Heart right ventricle (tissue), 16 donors: ENCODE results near the gene DKK3. TPM values are rescaled to one million over a fixed set of nuclear protein-coding genes. Genes with fewer than 3 reads are reported as not detected.

Experiments used
- ATAC-seq, 8 donors: fragments of 200-7000 bp; cut with Tn5 transposase; one replicate each; pipeline ENCODE4 v1.9.1; 2020; ENCODE audit warnings: mild to moderate bottlenecking in 8 of 8, moderate library complexity in 8 of 8, moderate number of reproducible peaks in 1 of 8
- DNase-seq, 2 donors: peaks; one replicate each; pipeline ENCODE4 v3.0.0-alpha.2; 2020
- H3K27ac ChIP-seq, 10 donors: fragments of 200-600 bp; sonication (generic) in 2 of 10; one replicate each; pipeline versions ENCODE4 v1.5.0 to v1.8.0; 2020 to 2022; ENCODE audit warnings: mild to moderate bottlenecking in 3 of 10
- H3K27me3 ChIP-seq, 7 donors: fragments of 200-600 bp; one replicate each; pipeline ENCODE4 v1.8.0; 2021 to 2022; ENCODE audit warnings: mild to moderate bottlenecking in 2 of 7
- H3K36me3 ChIP-seq, 9 donors: fragments of 200-600 bp; sonication (generic) in 1 of 9; one replicate each; pipeline versions ENCODE4 v1.5.0 to v1.8.0; 2020 to 2022; ENCODE audit warnings: mild to moderate bottlenecking in 2 of 9
- H3K4me1 ChIP-seq, 9 donors: fragments of 200-600 bp; sonication (generic) in 1 of 9; one replicate each; pipeline versions ENCODE4 v1.5.0 to v1.8.0; 2020 to 2022; ENCODE audit warnings: mild to moderate bottlenecking in 4 of 9
- H3K4me3 ChIP-seq, 10 donors: fragments of 200-600 bp; sonication (generic) in 2 of 10; one replicate each; pipeline versions ENCODE4 v1.5.0 to v1.8.0; 2020 to 2022; ENCODE audit warnings: mild to moderate bottlenecking in 7 of 10, moderate library complexity in 2 of 10
- H3K9me3 ChIP-seq, 11 donors: fragments of 200-600 bp in 10 of 11; sonication (generic) in 2 of 11; one replicate each; pipeline versions ENCODE4 v1.5.0 to v1.8.0; 2013 to 2022; ENCODE audit warnings: mild to moderate bottlenecking in 2 of 11, control low read depth in 1 of 11, moderate library complexity in 1 of 11
- CTCF ChIP-seq, 9 donors: fragments of 200-600 bp; sonication (generic) in 2 of 9; IDR thresholded peaks; one replicate each; pipeline versions ENCODE4 v1.5.0 to v1.8.0; 2021 to 2022; ENCODE audit warnings: antibody characterized with exemption in 9 of 9, mild to moderate bottlenecking in 5 of 9, moderate library complexity in 1 of 9
- WGBS, 2 donors: extraction: QIAGEN DNeasy Blood & Tissue Kit; methylation state at CpG; one replicate each; pipeline ENCODE4 v1.1.7; 2013; ENCODE audit warnings: inconsistent platforms in 1 of 2; 5-methylcytosine and 5-hydroxymethylcytosine counted together
- intact Hi-C, 10 donors: fragments of 100-400 bp; cut with DNase I; formaldehyde crosslinking; loops; one replicate each; pipeline versions ENCODE4 v1.11.1 to v1.14.2; 2022
- polyA plus RNA-seq, 2 donors: library from polyadenylated mRNA; stranded (reverse); fragments of 200-250 nt; gene quantifications; one replicate each; pipeline ENCODE4 v1.2.3, GENCODE V29; 2013
- total RNA-seq, 10 donors: library from RNA; stranded (reverse); fragmentation: NEBNext Ultra II Directional in 3 of 10; extraction: Animal tissue kit (Norgen Biotek cat#: 25700) in 3 of 10; gene quantifications; one replicate each; pipeline versions ENCODE4 v1.2.1 to v1.2.4, GENCODE V29; 2021 to 2023
- donor health status: Arrhythmogenic right ventricular cardiomyopathy.
- donor health status: ischemic (EF 13 %, LVEDD 7.1; RV severe dilation, severe dysfunction).
- donor health status: healthy with polysubstance abuse.
- donor health status: DM: no; HTN: yes; CAD: no.
- donor health status: DM: no; HTN: no; CAD: no.
- donor health status: ischemic (EF 25% LVEDD 6.9; RV normal size, moderate dysfunction).
- donor health status: ischemic (EF 25% LVEDD 5.7; RV mildly dilated, moderate dysfunction).
- donor health status: healthy.
- donor health status: DM: yes; HTN: yes; CAD: no.
- donor health status: Ischemic cardiomyopathy.
- donor health status: ischemic (EF 35%, LVEDD 5.7; RV mildly dilated, moderate dysfunction).
- donor health status: nonischemic (EF 11% LVEDD 7.7; RV severe dilation, severe dysfunction).
- donor health status: DM: yes; HTN: yes; CAD: no.
- donor health status: PGD.
- donor health status: ischemic (EF 29% LVEDD 5.4; RV normal size, mild dysfunction).
- donor health status: nonischemic (EF 23%, LVEDD 6.1; RV moderate dilation, normal function).

Gene DKK3
- total and polyA plus RNA-seq, 12 donors, result 113 to 1,034 (median 601) TPM

GRCh38 chr11:11997049-11997322 lies 11.4 kb downstream of the DKK3 start:
- DNase-seq, result no peak
- Histone ChIP-seq H3K4me1 (peaks cover 0 to 26% (median 19%) of the 10 kb centered on the region in 9 donors), H3K36me3 (peaks cover 0 to 80% (median 19%) of the 10 kb centered on the region in 9 donors), H3K27me3 (peaks cover 0 to 5% (median 0%) of the 10 kb centered on the region in 7 donors), H3K27ac (no peak overlapping the region), H3K4me3 (no peak overlapping the region), H3K9me3 (no peaks in the 10 kb centered on the region)
- ATAC-seq, result no peak
- no peak for TF ChIP-seq CTCF (IDR thresholded peaks at IDR 0.05)
- intact Hi-C loops, result no loop called here
- 74 to 82% methylated on average over 3 of the region's 3 CpGs for WGBS, 2 donors

- DNase-seq (no peak), ATAC-seq (no peak)
- Histone ChIP-seq H3K36me3 (peaks cover 0 to 75% (median 17%) of the 10 kb centered on the region in 9 donors), H3K27ac (no peak overlapping the region), H3K4me3 (no peak overlapping the region), H3K9me3 (no peaks in the 10 kb centered on the region), H3K4me1 (peaks cover 0 to 31% (median 23%) of the 10 kb centered on the region in 9 donors), H3K27me3 (peaks cover 0 to 5% (median 0%) of the 10 kb centered on the region in 7 donors)
- WGBS, 2 donors, result 83 to 94% methylated on average over 11 of the region's 11 CpGs
- no peak for TF ChIP-seq CTCF (IDR thresholded peaks at IDR 0.05)
- intact Hi-C loops, result no loop called here
Observed at GRCh38 chr11:11996321-11997048, 11.9 kb downstream of the DKK3 start.

- DNase-seq (no peak), ATAC-seq (no peak)
- H3K4me1 ChIP-seq, result peaks cover 0 to 35% (median 24%) of the 10 kb centered on the region in 9 donors
- peaks cover 0 to 66% (median 8%) of the 10 kb centered on the region in 9 donors for H3K36me3 ChIP-seq
- H3K27ac ChIP-seq, result no peak overlapping the region
- no peaks in the 10 kb centered on the region for H3K9me3 ChIP-seq
- no peaks in the 10 kb centered on the region for H3K27me3 ChIP-seq
- 93 to 97% methylated on average over 6 of the region's 6 CpGs for WGBS, 2 donors
- intact Hi-C loops, result no loop called here
- H3K4me3 ChIP-seq, result no peak overlapping the region
- no peak for TF ChIP-seq CTCF (IDR thresholded peaks at IDR 0.05)
Observed at GRCh38 chr11:11995601-11996000, 12.8 kb downstream of the DKK3 start.

DNA sequence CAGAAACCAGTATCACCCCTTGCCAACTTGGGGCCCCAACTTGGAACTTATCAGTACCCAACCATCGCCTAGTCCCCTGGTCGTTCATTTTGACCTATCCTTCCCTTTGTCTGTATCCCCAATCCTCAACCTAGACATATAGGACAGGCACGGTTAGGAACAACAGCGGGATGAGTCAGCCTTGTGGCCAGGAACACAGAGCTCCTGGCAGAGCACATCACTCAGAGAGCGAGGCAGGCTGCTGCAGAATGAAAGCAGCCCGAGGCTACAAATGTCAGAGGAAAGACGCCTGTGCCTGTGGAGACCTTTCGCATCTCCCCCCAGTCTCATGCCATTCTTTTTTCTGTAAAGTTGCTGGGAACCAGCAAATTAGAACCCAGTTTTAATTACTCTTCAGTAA lies 14.6 kb downstream of the DKK3 start:
- intact Hi-C loops, result no loop called here
- Histone ChIP-seq H3K9me3 (no peaks in the 10 kb centered on the region), H3K27ac (peak overlapping the region; percentile 34 to 80 (median 74)), H3K36me3 (peaks cover 0 to 48% (median 3%) of the 10 kb centered on the region in 9 donors), H3K27me3 (no peaks in the 10 kb centered on the region), H3K4me1 (peaks cover under 1 to 49% (median 37%) of the 10 kb centered on the region in 9 donors), H3K4me3 (no peak overlapping the region)
- no peak for TF ChIP-seq CTCF (IDR thresholded peaks at IDR 0.05)
- no peak for DNase-seq
- peak; percentile 40 to 92 (median 79) for ATAC-seq
- WGBS, 2 donors, result 48 to 52% methylated on average over 8 of the region's 8 CpGs
